ENCODE data around the gene TJP2. TPM values are rescaled to one million over a fixed set of nuclear protein-coding genes. Genes with fewer than 3 reads are reported as not detected.

Gene TJP2
- total RNA-seq, 1 experiment from 2014 or later, result 155 TPM

- Mint-ChIP-seq H3K36me3 (peaks cover 3% of the 10 kb centered on the region; the same call in 1 of the 2 replicates), H3K4me1 (peaks cover 70% of the 10 kb centered on the region), H3K27ac (peak overlapping the region; percentile 85), H3K9me3 (no peaks in the 10 kb centered on the region), H3K4me3 (no peak overlapping the region), H3K27me3 (ENCODE audit: low read depth) (no peaks in the 10 kb centered on the region)
- ChIA-PET CTCF (interaction anchor here (1.0 to 1.7 kb wide), 2 partner anchors 12 to 19 kb away, joined by 4 to 9 read pairs; no protein-coding TSS in a partner anchor), POLR2A (no interaction called here)
- TF ChIP-seq ZNF512 (CRISPR knock-in tag; IDR thresholded peaks at IDR 0.05; ENCODE audit: borderline replicate concordance) (no peak), IRF1 (CRISPR knock-in tag; IDR thresholded peaks at IDR 0.05) (no peak), ZNF263 (CRISPR knock-in tag; IDR thresholded peaks at IDR 0.05; ENCODE audit: low read depth) (no peak), RORB (CRISPR knock-in tag; IDR thresholded peaks at IDR 0.05) (no peak), ZNF317 (CRISPR knock-in tag; IDR thresholded peaks at IDR 0.05; ENCODE audit: borderline replicate concordance, low read depth) (no peak), GABPB1 (CRISPR knock-in tag; IDR thresholded peaks at IDR 0.05) (no peak), ZNF416 (CRISPR knock-in tag; IDR thresholded peaks at IDR 0.05) (no peak)
- ATAC-seq, result peak; percentile 59
- DNase-seq (ENCODE audit: low spot score), result peak; percentile 18
These were observed 30.8 kb downstream of the TJP2 start for GRCh38 chr9:69204849-69205248.

- ATAC-seq, result no peak
- Mint-ChIP-seq H3K9me3 (no peaks in the 10 kb centered on the region), H3K36me3 (peaks cover 3% of the 10 kb centered on the region; the same call in 1 of the 2 replicates), H3K27ac (peak overlapping the region; percentile 78), H3K27me3 (ENCODE audit: low read depth) (no peaks in the 10 kb centered on the region), H3K4me3 (no peak overlapping the region), H3K4me1 (peaks cover 59% of the 10 kb centered on the region)
- TF ChIP-seq TEAD4 (CRISPR knock-in tag; IDR thresholded peaks at IDR 0.05), result no peak
- TF ChIP-seq ETV6 (CRISPR knock-in tag; IDR thresholded peaks at IDR 0.05), result no peak
- no peak for TF ChIP-seq ZNF512 (CRISPR knock-in tag; IDR thresholded peaks at IDR 0.05; ENCODE audit: borderline replicate concordance)
- TF ChIP-seq TEAD1 (CRISPR knock-in tag; IDR thresholded peaks at IDR 0.05), result no peak
- no peak for TF ChIP-seq ESRRA (CRISPR knock-in tag; IDR thresholded peaks at IDR 0.05; ENCODE audit: borderline replicate concordance)
- no peak for TF ChIP-seq ZNF425 (CRISPR knock-in tag; conservative IDR thresholded peaks at IDR 0.05)
- no peak for TF ChIP-seq ATF6 (CRISPR knock-in tag; IDR thresholded peaks at IDR 0.05)
- TF ChIP-seq ZNF263 (CRISPR knock-in tag; IDR thresholded peaks at IDR 0.05; ENCODE audit: low read depth), result no peak
- TF ChIP-seq AFF4 (CRISPR knock-in tag; IDR thresholded peaks at IDR 0.05; ENCODE audit: borderline replicate concordance), result no peak
- TF ChIP-seq ZMAT4 (CRISPR knock-in tag; IDR thresholded peaks at IDR 0.05), result no peak
- TF ChIP-seq CBFB (CRISPR knock-in tag; IDR thresholded peaks at IDR 0.05; ENCODE audit: low read depth), result no peak
- TF ChIP-seq ARID4B (CRISPR knock-in tag; IDR thresholded peaks at IDR 0.05; ENCODE audit: borderline replicate concordance), result no peak
- ChIA-PET POLR2A (no interaction called here), CTCF (interaction anchor here (1.7 kb wide), 1 partner anchor 18 kb away, joined by 9 read pairs; no protein-coding TSS in a partner anchor)
- no peak for DNase-seq (ENCODE audit: low spot score)
These were observed 32.0 kb downstream of the TJP2 start for GRCh38 chr9:69206047-69206446.
